HEK293 (cell line): Measurements from ENCODE around the gene NPRL2.

Source experiments
- ATF2 ChIP-seq: fragments of 450-650 bp; formaldehyde crosslinking; IDR thresholded peaks from 2 replicates; pipeline ENCODE4 v1.5.1; 2016; ENCODE audit warnings: missing biosample characterization, missing genetic modification characterization, low read depth
- CTCF ChIP-seq: fragments of 450-650 bp; formaldehyde crosslinking; IDR thresholded peaks from 2 replicates; pipeline ENCODE4 v1.5.1; 2016; ENCODE audit warnings: missing biosample characterization, missing genetic modification characterization
- SCRT2 ChIP-seq: fragments of 450-650 bp; formaldehyde crosslinking; IDR thresholded peaks from 2 replicates; pipeline ENCODE4 v1.5.1; 2016; ENCODE audit warnings: missing biosample characterization, missing genetic modification characterization
- ZBTB1 ChIP-seq: fragments of 450-650 bp; formaldehyde crosslinking; IDR thresholded peaks from 2 replicates; pipeline ENCODE4 v1.5.1; 2016; ENCODE audit warnings: missing biosample characterization, missing genetic modification characterization
- ZNF114 ChIP-seq: fragments of 450-650 bp; formaldehyde crosslinking; IDR thresholded peaks from 2 replicates; pipeline ENCODE4 v1.5.0; 2017; ENCODE audit warnings: missing biosample characterization, missing genetic modification characterization
- ZNF449 ChIP-seq: fragments of 450-650 bp; formaldehyde crosslinking; IDR thresholded peaks from 2 replicates; pipeline ENCODE4 v1.5.1; 2017; ENCODE audit warnings: missing biosample characterization, mild to moderate bottlenecking, missing genetic modification characterization, moderate library complexity
- ZSCAN23 ChIP-seq: fragments of 450-650 bp; formaldehyde crosslinking; IDR thresholded peaks from 2 replicates; pipeline ENCODE4 v1.5.1; 2016; ENCODE audit warnings: missing biosample characterization, missing genetic modification characterization
- TF ChIP-seq, protein P1 (sequence below): fragments of 450-650 bp; formaldehyde crosslinking; IDR thresholded peaks from 2 replicates; pipeline ENCODE4 v1.5.1; 2016; ENCODE audit warnings: missing biosample characterization, missing genetic modification characterization

DNA sequence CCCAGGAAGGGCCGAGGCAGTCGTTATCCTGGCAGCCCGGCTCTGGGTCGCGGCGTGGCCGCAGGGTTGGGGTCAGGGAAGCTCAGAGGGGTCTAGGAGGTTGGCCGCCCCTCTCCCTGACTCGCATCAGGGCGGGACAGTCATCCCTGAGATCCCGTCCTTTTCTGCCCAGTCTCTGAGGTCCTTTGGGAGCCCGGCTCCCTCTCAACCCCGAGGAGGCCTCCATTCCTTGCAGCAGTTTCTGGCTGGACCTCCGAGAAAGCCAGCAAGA is 28.5 kb downstream of the NPRL2 start:
- TF ChIP-seq SCRT2 (tag by site-specific recombination) (no peak), ZNF114 (tag by site-specific recombination) (no peak), CTCF (tag by site-specific recombination) (no peak), ZNF449 (tag by site-specific recombination) (no peak), ZBTB1 (tag by site-specific recombination) (no peak), ATF2 (tag by site-specific recombination) (no peak), ZSCAN23 (tag by site-specific recombination) (no peak)
- TF ChIP-seq, protein P1, sequence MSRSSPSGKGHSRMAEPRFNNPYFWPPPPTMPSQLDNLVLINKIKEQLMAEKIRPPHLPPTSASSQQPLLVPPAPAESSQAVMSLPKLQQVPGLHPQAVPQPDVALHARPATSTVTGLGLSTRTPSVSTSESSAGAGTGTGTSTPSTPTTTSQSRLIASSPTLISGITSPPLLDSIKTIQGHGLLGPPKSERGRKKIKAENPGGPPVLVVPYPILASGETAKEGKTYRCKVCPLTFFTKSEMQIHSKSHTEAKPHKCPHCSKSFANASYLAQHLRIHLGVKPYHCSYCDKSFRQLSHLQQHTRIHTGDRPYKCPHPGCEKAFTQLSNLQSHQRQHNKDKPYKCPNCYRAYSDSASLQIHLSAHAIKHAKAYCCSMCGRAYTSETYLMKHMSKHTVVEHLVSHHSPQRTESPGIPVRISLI = no peak
